OCI-LY7 (cell line): ENCODE measurements around the gene B4GALT4. TPM values are rescaled to one million over a fixed set of nuclear protein-coding genes. Genes with fewer than 3 reads are reported as not detected.

Source experiments
- BruUV-seq: library from RNA; stranded (reverse); fragments of 400-500 nt; replicated peaks from 2 replicates; lab custom pipeline; 2021; lab: Mats Ljungman, UMichigan
- CTCF ChIA-PET: fragments of 300-600 bp; sonication (Branson Sonifier 250); formaldehyde crosslinking; loops from one replicate; lab custom pipeline; 2022; ENCODE audit warnings: antibody characterized with exemption; ENCODE audit not compliant: unreplicated experiment; lab: Charles Lee
- POLR2A ChIA-PET: fragments of 300-600 bp; sonication (Branson Sonifier 250); formaldehyde crosslinking; loops from one replicate; lab custom pipeline; 2022; ENCODE audit warnings: antibody characterized with exemption; lab: Charles Lee
- DNase-seq: peaks from one replicate; pipeline ENCODE4 v3.0.0-alpha.2; 2015; ENCODE audit warnings: low spot score
- H2AFZ ChIP-seq: fragments of 200-600 bp; sonication (generic), shearing (Covaris generic); 2 replicates; pipeline ENCODE4 v1.6.1; 2014; ENCODE audit warnings: mild to moderate bottlenecking, antibody characterized with exemption, low read length, moderate library complexity
- H3K27ac ChIP-seq: fragments of 200-600 bp; sonication (generic); 2 replicates; pipeline ENCODE4 v1.5.1; 2014; ENCODE audit warnings: mixed run types, low read depth, mild to moderate bottlenecking, moderate library complexity, low read length, inconsistent platforms; ENCODE audit not compliant: poor library complexity, severe bottlenecking
- H3K36me3 ChIP-seq: fragments of 200-600 bp; sonication (generic); 2 replicates; pipeline ENCODE4 v1.6.1; 2014; ENCODE audit warnings: mild to moderate bottlenecking, antibody characterized with exemption, low read length, moderate library complexity, mixed read lengths; ENCODE audit not compliant: insufficient read depth
- H3K4me1 ChIP-seq: fragments of 200-600 bp; sonication (generic); 2 replicates; pipeline ENCODE4 v1.5.1; 2014; ENCODE audit warnings: mild to moderate bottlenecking, low read length; ENCODE audit not compliant: insufficient read depth, poor library complexity, severe bottlenecking
- H3K4me2 ChIP-seq: fragments of 200-600 bp; sonication (generic); 2 replicates; pipeline ENCODE4 v1.6.1; 2014; ENCODE audit warnings: mild to moderate bottlenecking, low read length
- H3K4me3 ChIP-seq: fragments of 200-600 bp; sonication (generic); 2 replicates; pipeline ENCODE4 v1.5.1; 2014; ENCODE audit warnings: mild to moderate bottlenecking, low read depth, low read length; ENCODE audit not compliant: poor library complexity, severe bottlenecking
- H3K79me2 ChIP-seq: fragments of 200-600 bp; sonication (generic); 2 replicates; pipeline ENCODE4 v1.6.1; 2016; ENCODE audit warnings: low read depth, mild to moderate bottlenecking, low read length, moderate library complexity, mixed read lengths; ENCODE audit not compliant: insufficient read depth
- H3K9me2 ChIP-seq: fragments of 200-600 bp; sonication (generic); 2 replicates; pipeline ENCODE4 v1.6.1; 2016; ENCODE audit warnings: mild to moderate bottlenecking, low read length, mixed read lengths; ENCODE audit not compliant: insufficient read depth
- H3K9me3 ChIP-seq: fragments of 200-600 bp; sonication (generic); 2 replicates; pipeline ENCODE4 v1.6.1; 2014; ENCODE audit warnings: mild to moderate bottlenecking, mixed run types, low read length, mixed read lengths
- H4K20me1 ChIP-seq: fragments of 200-600 bp; sonication (generic); 2 replicates; pipeline ENCODE4 v1.6.1; 2014; ENCODE audit warnings: mild to moderate bottlenecking, antibody characterized with exemption, low read length, moderate library complexity, mixed read lengths; ENCODE audit not compliant: insufficient read depth
- EZH2phosphoT487 ChIP-seq: fragments of 200-600 bp; sonication (generic); IDR thresholded peaks from 2 replicates; pipeline ENCODE4 v1.6.1; 2018; ENCODE audit warnings: low read depth, borderline replicate concordance, mild to moderate bottlenecking, mixed run types, antibody characterized with exemption, low read length, moderate library complexity, mixed read lengths
- intact Hi-C: fragments of 100-400 bp; cut with micrococcal nuclease; formaldehyde crosslinking; loops from one replicate; pipeline ENCODE4 v1.10.0; 2022; ENCODE audit not compliant: unreplicated experiment
- total RNA-seq, 2 experiments: library from RNA; depleted of rRNA in 1 of 2; stranded (reverse); fragments of >200 nt in 1 of 2; shearing (Covaris generic) in 1 of 2; gene quantifications; 2 replicates each; pipeline ENCODE4 v1.2.3, GENCODE V29; 2014 to 2022
- TF ChIP-seq, protein P1 (sequence below): fragments of 200-600 bp; sonication (generic); conservative IDR thresholded peaks from 2 replicates; pipeline ENCODE4 v1.5.1; 2014; ENCODE audit warnings: mild to moderate bottlenecking, antibody characterized with exemption, low read length, moderate library complexity, mixed read lengths

The B4GALT4 gene
- total RNA-seq, 2 experiments from 2014 or later, result 16.6 to 17.3 TPM

DNA sequence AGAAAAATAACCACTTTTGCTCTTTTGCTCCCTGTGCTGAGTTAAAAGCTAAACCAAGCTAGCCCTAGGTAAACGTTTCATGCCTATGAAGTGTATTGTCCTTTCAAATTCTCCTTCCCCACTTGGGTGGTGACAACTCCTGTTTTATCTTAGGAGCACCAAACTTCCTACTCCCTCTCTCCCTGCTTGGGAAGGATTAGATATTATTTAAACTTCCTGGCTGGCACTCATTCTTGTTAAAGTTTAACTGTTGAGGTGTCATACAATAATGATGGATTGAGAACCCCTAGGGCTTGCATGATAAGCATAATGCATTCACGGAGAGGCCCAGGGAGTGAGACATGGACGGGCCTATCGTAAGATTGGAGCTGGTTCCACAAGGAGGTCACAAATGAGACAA is 29.5 kb downstream of the B4GALT4 start:
- Histone ChIP-seq H3K9me2 (no peaks in the 10 kb centered on the region), H3K79me2 (no peaks in the 10 kb centered on the region), H3K4me2 (no peak overlapping the region), H3K27ac (no peak overlapping the region), H3K36me3 (peaks cover 71% of the 10 kb centered on the region), H4K20me1 (no peaks in the 10 kb centered on the region), H3K9me3 (no peaks in the 10 kb centered on the region), H3K4me3 (no peak overlapping the region), H3K4me1 (peaks cover 17% of the 10 kb centered on the region), H2AFZ (no peak overlapping the region)
- DNase-seq, result no peak
- BruUV-seq, result no TSS peak
- POLR2A ChIA-PET, result interaction anchor here (1.4 to 1.7 kb wide), 2 partner anchors 14 to 18 kb away, joined by 4 to 11 read pairs; no protein-coding TSS in a partner anchor
- CTCF ChIA-PET, result interaction anchor here (0.8 kb wide), 1 partner anchor 30 kb away, joined by 3 read pairs; the partner anchor contains the start of gene B4GALT4
- TF ChIP-seq EZH2phosphoT487, result no peak
- TF ChIP-seq, protein P1, sequence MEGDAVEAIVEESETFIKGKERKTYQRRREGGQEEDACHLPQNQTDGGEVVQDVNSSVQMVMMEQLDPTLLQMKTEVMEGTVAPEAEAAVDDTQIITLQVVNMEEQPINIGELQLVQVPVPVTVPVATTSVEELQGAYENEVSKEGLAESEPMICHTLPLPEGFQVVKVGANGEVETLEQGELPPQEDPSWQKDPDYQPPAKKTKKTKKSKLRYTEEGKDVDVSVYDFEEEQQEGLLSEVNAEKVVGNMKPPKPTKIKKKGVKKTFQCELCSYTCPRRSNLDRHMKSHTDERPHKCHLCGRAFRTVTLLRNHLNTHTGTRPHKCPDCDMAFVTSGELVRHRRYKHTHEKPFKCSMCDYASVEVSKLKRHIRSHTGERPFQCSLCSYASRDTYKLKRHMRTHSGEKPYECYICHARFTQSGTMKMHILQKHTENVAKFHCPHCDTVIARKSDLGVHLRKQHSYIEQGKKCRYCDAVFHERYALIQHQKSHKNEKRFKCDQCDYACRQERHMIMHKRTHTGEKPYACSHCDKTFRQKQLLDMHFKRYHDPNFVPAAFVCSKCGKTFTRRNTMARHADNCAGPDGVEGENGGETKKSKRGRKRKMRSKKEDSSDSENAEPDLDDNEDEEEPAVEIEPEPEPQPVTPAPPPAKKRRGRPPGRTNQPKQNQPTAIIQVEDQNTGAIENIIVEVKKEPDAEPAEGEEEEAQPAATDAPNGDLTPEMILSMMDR, result no peak
- intact Hi-C loops, result no loop called here

DNA sequence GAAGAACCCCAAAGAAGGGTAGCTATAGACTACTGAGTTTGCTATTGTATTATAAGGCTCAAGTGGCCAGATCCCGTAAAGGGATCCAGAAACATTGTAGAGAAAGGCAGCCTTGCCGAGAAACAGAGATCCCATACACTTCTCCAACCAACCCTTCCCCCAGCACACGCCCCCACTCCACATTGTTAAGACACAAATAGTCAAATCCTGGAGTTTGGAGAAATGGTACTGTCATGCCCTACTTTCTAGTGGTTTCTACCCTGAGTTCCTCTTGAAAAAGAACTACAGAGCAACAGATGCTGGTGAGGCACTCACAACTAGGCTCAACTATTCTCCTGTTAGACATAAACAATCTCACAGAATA is 33.2 kb downstream of the B4GALT4 start:
- Histone ChIP-seq H3K4me1 (peaks cover 17% of the 10 kb centered on the region), H3K27ac (no peak overlapping the region), H3K79me2 (no peaks in the 10 kb centered on the region), H3K4me3 (no peak overlapping the region), H2AFZ (no peak overlapping the region), H3K9me2 (no peaks in the 10 kb centered on the region), H3K36me3 (peaks cover 34% of the 10 kb centered on the region), H3K9me3 (no peaks in the 10 kb centered on the region), H3K4me2 (no peak overlapping the region), H4K20me1 (no peaks in the 10 kb centered on the region)
- TF ChIP-seq EZH2phosphoT487, result no peak
- TF ChIP-seq, protein P1, result no peak
- intact Hi-C loops, result no loop called here
- POLR2A ChIA-PET, result interaction anchor here (0.6 kb wide), 1 partner anchor 1641 kb away, joined by 3 read pairs; no protein-coding TSS in a partner anchor
- no TSS peak for BruUV-seq
- no peak for DNase-seq
- CTCF ChIA-PET, result no interaction called here
